HG03064 (cell line): ENCODE data around the gene DNAJC12.
A peak's percentile ranks its signal among the peaks of the same experiment; 100 is the strongest.
"Not testable (repeated sequence)": the region's sequence is repeated elsewhere in the genome, so short reads cannot be mapped to it uniquely, and the experiment has no call there.

ENCODE experiments used
- ATAC-seq: cut with Tn5 transposase; IDR thresholded peaks from one replicate; pipeline ENCODE4 v1.9.1; 2021; ENCODE audit warnings: low read depth; ENCODE audit not compliant: unreplicated experiment

DNAJC12 gene

DNA sequence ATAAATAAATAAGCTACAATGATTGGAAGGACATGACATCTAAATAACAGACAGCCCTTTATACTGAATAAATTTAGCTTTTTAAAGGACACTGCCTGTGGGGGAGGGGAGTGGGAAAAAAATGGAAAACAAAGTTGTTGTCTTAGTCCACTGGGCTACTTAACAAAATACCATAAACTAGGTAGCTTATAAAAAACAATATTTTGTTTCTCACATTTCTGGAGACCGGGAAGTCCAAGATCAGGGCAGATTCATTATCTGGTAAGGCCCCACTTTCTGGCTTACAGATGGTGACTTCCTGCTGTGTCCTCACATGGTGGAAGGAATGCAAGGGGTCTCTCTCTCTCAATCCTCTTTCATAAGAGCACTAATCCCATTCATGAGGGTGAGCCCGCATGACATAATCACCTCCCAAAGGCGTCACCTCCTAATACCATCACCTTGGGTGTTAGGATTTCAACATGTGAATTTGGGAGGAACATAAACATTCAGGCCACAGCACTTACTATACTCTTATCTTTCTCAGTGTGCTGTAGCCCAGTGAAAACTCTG is 43.0 kb downstream of the DNAJC12 start:
- ATAC-seq: no peak

DNA sequence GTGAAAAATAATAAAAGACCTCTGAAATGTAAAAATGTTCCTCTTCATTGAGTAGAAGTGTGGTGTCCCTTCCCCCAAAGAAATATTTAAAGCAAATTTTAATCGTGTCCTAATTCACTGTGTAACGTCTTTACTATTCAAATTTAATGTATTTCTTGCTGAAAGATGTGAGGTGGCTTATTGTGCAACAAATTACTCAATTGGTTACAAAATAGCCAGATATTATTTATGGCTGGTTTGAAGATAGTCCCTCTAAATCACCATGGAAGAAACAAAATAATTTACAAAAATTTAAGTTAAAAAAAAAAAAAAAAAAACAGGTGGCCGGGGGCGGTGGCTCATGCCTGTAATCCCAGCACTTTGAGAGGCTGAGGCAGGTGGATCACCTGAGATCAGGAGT is 43.7 kb downstream of the DNAJC12 start:
- no peak for ATAC-seq

DNA sequence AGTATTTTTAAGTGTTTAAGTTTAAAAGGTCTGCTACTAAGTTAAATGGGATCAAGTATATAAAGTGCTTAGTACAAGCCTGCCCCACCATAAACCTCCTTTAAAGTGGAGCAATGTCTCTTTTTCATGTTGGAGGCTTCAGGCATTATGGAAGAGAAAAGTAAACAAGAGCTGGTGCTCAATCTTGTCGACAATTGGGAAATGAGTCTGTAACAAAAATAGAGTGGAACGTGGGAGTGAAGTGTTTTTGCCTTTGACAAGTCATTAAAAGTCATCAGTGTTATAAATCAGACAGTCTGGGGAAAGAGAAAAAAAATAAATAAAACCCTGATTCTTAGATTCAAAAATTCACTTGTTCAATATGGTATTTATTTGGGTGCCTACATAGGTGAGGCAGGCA is 44.7 kb downstream of the DNAJC12 start:
- ATAC-seq: no peak

DNA sequence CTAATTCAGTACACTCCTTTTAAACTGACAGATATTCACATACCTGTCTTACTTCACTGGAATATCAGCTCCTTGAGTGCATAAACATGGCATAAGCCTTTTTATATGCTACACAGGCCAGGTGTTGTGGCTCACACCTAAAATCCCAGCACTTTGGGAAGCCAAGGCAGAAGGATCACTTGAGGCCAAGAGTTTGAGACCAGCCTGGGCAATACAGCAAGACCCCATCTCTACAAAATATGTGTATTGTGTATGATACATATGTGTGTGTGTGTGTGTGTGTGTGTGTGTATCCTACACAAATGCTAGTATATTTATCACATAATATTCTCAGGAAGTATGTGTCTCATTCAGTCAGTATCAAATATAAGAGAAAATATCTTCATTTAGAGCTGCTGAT is 45.3 kb downstream of the DNAJC12 start:
- no peak for ATAC-seq

DNA sequence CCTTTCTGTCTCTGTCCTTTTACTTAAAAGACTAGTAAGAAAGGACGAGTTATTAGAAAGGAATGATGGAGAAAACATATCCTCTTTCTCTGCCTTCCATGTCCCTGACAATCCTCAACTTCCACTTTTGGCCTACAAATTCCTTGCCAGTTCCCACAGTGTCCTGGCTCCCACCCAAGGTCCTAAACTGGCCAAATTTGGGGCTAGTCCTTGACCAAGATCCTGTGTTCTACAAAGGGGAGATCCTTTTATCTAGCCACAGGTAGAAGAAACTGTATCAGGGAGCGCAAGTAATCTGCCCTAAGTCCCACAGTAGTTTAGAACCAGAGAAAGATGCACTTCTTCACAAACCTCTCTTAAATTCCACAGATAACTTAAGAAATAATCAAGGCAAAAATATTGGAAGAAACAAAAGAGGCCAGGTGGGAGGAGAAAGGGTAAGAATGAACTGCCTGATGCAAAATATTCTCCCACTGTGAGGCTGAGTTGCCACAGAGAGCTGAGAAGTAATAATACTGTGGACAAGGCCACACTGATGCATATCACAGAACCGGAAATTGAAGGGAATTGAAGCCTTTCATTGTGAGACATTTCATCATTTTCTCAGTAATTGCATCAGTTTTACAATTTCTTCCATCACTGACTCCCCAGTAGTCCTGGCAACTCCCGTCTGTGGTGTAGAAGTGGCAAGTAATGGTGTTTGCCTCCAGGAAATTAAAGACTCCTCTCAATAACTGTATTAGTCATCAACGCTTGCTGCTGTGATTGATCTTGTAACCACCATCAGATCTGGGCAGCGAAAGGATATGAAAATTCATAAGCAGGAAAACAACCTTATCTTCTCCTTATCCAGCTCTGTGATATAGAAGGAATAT is 47.2 kb downstream of the DNAJC12 start:
- no peak for ATAC-seq

DNA sequence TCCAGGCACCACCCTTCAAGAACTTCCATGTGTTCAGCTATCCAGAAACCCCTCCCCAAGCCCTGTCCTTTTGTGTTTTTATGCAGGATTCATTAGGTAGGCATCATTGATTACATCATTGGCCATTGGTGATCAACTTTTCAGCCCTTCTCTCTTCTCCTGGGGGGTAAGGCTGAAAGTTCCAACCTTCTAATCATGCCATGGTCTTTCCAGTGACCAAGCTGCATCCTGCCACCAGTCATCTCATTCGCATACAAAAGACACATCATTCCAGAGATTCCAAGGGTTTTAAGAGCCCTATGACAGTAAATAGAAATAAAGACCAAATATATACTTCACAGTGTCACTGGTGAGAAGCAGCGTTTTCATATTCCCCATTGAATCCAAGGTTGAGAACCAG is 48.2 kb downstream of the DNAJC12 start:
- no peak for ATAC-seq

DNA sequence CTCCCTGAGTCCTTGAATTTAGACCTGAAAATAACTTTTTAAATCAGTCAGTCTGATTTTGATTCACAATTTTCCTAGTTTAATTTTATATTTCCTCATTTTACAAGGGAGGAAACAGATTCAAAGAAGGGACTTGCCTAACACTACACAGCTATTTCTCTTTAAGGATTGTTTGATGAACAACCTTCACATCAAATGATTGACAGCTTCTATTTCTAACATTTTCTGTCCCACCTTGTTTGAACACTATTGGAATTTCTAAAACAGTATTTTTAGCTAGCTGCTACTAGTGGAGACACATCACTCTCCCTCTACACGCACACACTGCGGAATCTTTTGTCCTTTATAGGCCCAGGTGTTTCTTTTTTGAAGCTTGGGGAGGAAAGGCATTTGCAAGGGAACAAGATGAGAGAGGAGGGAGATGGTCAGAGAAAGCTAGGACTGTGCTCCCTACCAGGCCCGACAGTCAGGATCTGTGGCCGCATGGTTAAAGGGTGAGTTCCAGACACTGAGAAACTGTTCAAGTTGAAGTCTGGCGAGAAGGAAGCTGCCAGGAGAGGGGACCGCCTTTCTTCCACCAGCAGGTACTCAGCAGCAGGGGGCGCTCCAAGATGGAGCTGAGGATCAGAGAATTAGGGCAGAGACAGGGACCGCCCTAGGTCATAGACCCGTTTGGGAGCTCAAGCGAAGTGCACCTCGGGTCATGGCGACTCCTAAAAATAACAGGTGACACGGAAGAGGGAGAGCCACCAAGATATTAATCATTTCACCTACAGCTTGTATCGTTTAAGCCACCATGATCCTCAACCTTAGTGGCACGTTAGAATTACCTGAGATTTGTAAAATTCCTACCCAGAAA is 49.7 kb downstream of the DNAJC12 start:
- no peak for ATAC-seq

DNA sequence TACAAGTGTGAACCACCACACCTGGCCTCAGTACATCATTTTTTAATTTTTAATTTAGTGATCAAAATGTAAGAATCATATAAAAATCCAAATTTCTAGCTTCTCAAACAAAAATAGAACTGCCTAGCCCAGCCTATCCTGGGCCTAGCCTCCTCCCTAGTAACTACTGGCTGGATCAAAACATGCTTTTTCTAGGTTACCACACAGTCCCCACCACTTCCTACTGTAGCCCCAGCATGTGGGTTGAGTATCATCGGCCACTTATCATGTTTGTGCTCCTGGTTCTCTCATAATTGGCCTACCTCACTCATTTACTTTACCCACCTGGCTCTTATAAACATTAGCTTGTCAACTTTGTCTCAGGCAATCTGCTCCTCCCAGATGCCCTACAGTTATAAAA is 52.9 kb downstream of the DNAJC12 start:
- no peak for ATAC-seq

DNA sequence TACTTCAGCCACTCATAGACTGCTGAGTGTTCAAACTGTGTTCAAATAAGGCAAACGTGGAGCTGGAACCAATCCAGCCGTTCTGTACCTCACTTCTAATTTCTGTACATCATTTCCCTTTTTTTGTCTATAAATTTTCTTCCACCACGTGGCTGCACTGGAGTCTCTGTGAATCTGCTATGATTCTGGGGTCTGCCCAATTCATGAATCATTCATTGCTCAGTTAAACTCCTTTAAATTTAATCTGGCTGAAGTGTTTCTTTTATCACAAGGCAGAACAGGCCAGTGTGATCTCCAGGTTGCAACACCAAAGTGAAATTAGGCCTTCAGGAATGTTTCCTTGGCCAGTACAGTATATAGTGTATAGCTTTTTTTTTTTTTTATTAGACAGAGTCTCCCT is 53.5 kb downstream of the DNAJC12 start:
- no peak for ATAC-seq

DNA sequence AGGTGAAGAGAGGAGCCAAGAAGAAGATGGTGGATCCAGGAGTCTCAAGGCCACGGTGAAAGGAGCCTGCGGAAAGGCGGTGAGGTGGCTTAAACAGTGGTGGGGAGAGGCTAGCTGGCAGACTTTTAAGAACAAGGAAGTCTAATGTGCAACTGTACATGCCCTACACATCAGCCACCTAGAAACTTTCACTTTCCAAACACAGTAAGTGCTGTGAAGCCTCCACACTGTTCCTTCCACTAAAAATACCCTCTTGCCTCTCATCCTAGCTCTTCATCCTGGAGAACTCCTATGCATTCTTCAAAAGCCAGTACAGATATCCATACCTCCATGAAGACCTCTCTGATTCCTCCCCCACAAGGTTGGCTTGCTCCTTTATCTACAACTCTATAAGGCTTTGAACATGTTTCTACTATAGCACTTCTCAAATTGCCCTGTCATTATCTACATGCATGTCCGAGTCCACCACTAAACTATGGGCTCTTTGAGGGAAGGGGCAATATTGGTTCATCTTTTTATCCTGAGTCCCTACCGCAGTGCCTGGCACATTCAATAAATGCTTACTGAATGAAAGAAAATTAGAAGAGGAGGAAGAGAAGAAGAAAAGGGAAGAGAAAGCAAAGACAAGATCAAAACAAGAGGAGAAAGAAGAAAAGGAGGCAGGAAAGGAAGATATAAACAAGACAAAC is 54.2 kb downstream of the DNAJC12 start:
- peak; percentile 32 for ATAC-seq

DNA sequence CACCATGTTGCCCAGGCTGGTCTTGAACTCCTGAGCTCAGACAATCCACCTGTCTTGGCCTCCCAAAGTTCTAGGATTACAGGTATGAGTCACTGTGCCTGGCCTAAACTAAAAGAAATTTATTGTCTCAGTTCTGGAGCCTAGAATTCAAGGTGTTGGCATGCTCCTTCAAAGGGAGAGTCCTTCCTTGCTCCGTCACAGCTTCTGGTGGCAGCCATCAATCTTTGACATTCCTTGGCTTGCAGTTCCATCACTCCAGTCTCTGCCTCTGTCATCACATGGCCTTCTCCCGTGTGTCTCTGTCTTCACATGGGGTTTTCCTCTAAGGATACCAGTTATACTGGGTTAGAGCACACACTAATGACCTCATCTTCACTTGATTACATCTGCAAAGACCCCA is 55.5 kb downstream of the DNAJC12 start:
- no peak for ATAC-seq

DNA sequence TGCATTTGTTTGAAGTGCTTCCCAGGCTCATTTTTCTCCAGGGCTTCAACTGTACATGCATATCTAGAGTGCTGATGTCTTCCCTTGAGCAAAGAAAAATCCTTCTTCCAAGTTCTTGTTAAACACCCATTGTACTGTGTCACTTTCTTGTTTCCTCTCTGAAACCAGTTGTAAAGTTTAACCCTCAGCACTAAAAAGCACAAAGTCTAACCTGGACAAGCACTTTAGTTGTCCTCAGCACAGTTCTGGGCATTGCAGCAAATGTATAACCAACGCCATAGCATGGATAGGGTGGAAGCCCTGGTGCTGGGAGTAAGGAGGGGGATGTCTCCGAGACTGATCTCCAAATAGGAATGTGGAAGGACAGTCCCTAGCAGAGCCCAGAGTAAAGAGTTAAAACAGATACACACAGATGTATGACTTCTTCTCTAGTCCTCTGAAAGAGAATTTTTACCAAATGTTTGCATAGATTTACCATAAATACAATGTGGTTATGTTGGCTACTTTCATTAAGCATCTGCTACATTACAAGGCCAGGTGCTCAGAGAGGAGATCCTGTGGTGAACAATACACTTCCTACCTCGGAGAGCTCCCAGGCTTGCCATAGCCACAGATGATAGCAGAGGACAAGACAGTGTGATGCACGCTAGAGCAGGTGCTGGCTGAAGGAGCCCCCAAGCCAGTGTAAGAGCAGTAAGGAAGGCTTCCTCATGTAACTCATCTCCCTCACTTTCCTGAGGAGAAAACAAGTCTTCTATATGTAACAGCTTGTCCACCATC is 57.0 kb downstream of the DNAJC12 start:
- peak; percentile 75 for ATAC-seq

DNA sequence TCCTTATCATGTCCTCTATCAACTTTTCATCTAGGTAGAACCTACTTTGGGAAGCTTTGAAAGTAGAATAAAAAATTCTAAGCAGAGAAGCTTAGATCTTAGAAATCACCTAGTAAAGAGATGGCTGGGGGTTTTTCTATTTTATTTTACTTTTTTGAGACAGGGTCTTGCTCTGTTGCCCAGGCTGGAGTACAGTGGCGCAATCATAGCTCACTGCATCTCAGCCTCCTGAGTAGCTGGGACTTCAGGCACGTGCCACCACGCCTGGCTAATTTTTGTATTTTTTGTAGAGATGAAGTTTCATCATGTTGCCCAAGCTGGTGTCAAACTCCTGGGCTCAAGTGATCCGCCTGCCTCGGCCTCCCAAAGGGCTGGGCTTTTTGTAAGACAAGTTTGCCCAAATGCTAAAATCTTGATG is 57.8 kb downstream of the DNAJC12 start:
- not testable (repeated sequence) for ATAC-seq

DNA sequence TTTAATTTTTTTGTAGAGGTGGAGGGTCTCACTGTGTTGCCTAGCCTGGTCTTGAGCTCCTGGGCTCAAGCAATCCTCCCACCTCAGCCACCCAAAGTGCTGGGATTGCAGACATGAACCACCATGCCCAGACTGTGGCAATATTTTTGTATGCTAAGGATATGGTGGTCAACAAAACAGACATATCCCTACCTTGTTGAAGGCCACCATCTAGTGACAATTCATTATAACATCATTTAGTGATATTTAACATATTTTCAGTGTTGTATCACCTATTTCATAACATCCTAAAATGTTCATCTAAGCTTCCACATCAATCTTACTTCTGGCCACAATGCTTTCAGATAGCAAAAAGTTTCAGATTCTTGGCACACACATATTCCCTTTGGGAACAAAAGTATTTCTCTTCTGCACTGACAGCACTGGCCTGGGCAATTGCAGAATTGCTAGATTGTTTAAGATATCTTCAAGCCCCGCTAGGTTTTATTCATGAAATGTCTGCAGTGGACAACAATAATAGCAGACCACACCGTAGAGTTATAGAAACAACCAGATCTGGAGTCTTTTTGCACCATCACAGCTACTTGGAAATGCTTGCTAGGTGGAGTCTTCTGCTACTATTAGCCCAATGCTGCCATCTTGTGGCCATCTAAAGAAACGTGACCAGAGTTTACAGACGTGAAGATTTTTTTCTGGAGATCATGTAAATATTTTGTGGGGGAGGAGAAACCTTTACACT is 58.4 kb downstream of the DNAJC12 start:
- peak; percentile 43 for ATAC-seq

DNA sequence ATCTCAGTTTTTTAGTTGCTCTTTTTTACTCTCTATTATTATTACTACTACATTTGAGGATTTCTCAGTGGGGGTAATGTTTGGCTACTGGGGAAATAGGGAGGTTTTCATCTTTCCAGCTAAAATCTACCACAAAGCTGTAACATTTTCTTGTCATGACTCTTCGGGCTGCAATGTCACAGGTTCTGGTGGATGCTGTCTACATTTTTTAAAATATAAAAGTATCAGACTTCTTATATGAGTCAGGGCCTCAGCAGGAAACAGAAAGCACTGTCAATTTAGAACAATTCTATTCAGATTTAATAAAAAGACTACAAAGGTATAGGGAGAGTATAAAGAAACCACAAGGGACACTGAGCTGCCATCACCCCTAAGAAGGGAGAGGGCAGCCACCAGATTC is 61.6 kb downstream of the DNAJC12 start:
- ATAC-seq: no peak

DNA sequence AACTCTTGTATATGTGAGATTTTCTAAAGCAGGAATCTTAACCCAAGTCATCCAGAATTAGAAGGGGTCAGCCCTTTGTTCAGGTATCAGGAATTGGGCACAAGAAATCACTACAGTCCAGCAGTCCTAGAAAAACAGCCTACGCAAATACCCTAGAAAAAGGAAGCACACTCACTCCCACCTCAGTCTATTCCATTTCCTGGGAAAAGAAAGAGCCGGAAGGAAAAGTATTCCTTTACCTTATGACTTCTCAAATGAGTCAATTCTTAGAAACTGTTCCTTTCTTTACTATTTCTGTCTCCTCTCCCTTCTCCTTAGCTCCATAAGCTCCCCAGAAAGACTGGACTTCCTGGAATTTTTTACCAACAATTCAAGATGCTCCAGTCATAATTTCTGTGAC is 62.7 kb downstream of the DNAJC12 start:
- no peak for ATAC-seq

DNA sequence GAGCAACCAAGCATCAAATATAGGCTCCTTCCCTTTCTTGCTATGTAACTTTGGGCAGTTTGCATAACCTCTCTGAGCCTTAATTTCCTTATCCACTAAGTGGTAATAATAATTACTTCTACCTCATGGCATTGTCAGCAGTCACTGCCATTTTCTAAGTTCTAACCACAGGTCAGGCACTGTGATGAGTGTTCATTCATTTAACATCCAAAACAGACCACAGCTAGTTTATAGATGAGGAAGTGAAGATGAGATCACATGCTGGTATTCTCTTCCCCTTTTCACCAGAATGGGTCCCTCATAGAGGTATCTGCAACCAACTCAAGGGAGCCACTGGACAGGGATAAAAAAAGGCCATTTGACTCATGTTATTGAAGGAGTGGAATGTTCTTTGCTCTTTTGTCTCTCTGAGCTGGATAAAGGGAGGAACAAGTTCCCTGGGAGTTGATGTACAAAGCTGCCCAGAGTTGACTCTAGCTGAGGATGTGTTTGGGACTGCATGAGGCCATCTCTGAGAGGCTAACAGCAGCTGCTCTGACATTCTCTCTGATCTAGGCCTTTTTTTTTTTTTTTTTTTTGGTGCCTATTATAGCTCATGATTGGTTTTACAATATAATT is 65.0 kb downstream of the DNAJC12 start:
- peak; percentile 91 for ATAC-seq

DNA sequence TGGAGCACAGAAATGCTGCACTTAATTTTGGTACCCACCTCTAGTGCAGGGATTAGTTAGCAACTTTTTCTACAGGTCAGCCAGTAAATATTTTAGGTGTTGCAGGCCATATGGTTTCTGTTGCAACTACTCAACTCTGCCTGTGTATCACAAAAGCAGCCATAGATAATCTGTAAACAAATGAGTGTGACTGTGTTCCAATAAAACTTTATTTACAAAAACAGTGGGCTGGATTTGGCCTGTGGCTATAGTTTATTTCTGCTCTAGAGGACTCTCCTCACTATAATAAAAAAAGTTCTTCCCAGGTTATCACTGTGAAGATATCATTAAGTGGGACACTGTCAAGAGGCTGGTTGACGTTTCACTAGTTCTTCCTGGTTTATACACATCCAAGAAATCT is 65.8 kb downstream of the DNAJC12 start:
- ATAC-seq: no peak

DNA sequence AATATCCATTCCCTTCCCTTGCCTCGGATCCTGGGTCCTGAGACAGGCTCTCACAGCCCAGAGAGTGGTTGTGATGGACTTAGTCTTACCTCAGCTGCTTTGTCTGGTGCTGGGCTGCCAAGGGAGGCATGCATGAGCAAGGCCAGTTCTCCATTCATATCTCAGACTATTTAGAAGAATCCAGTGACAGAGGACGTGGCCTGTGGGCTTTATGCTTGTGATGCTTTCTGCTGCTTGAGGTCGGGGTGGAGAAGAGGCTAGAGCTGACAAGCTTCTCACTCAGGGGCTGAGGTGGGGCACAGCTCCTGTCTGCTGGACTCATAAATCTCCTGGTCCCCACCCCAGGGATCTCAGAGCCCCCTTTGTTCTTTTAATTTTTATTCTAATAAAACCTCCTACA is 66.8 kb downstream of the DNAJC12 start:
- ATAC-seq: peak; percentile 3
